Liver (tissue), 9 donors: ENCODE data around the gene TBC1D14. TPM values are rescaled to one million over a fixed set of nuclear protein-coding genes. Genes with fewer than 3 reads are reported as not detected.
A peak's percentile ranks its signal among the peaks of the same experiment; 100 is the strongest.
"Not testable (repeated sequence)": the region's sequence is repeated elsewhere in the genome, so short reads cannot be mapped to it uniquely, and the experiment has no call there.

Experiments
- DNase-seq: peaks from one replicate; pipeline ENCODE4 v3.0.0-alpha.2; 2017; ENCODE audit warnings: low spot score
- H3K27ac ChIP-seq, 2 donors: one replicate each; pipeline ENCODE4 v1.7.0; 2013; ENCODE audit warnings: inconsistent platforms in 2 of 2, low read length in 2 of 2, control low read depth in 1 of 2, low read depth in 1 of 2, mild to moderate bottlenecking in 1 of 2
- H3K27me3 ChIP-seq, 4 donors: one replicate each; pipeline versions ENCODE4 v1.6.1 to v1.7.0; 2013; ENCODE audit warnings: low read length in 3 of 4, inconsistent platforms in 1 of 4, mild to moderate bottlenecking in 1 of 4, moderate library complexity in 1 of 4; ENCODE audit not compliant: control insufficient read depth in 4 of 4, insufficient read depth in 4 of 4
- H3K36me3 ChIP-seq, 4 donors: one replicate each; pipeline versions ENCODE4 v1.6.1 to v1.7.0; 2013; ENCODE audit warnings: low read length in 3 of 4, mild to moderate bottlenecking in 3 of 4, low read depth in 1 of 4, moderate library complexity in 1 of 4; ENCODE audit not compliant: control insufficient read depth in 4 of 4, insufficient read depth in 3 of 4
- H3K4me1 ChIP-seq, 4 donors: one replicate each; pipeline versions ENCODE4 v1.6.1 to v1.7.0; 2013; ENCODE audit warnings: low read length in 3 of 4, mild to moderate bottlenecking in 3 of 4, moderate library complexity in 1 of 4; ENCODE audit not compliant: control insufficient read depth in 4 of 4, insufficient read depth in 4 of 4
- H3K4me3 ChIP-seq, 3 donors: one replicate each; pipeline versions ENCODE4 v1.6.1 to v1.7.0; 2013; ENCODE audit warnings: low read length in 3 of 3, control low read depth in 1 of 3, low read depth in 1 of 3, mild to moderate bottlenecking in 1 of 3
- H3K9ac ChIP-seq, 2 donors: one replicate each; pipeline ENCODE4 v1.7.0; 2013; ENCODE audit warnings: low read length in 2 of 2, mild to moderate bottlenecking in 2 of 2, moderate library complexity in 2 of 2, control low read depth in 1 of 2, low read depth in 1 of 2
- H3K9me3 ChIP-seq, 4 donors: one replicate each; pipeline versions ENCODE4 v1.6.1 to v1.7.0; 2013; ENCODE audit warnings: low read length in 3 of 4; ENCODE audit not compliant: control insufficient read depth in 4 of 4
- EGR1 ChIP-seq, 2 donors: IDR thresholded peaks; 2 replicates each; pipeline ENCODE4 v1.6.1; 2016 to 2018; ENCODE audit warnings: antibody characterized with exemption in 2 of 2, low read depth in 2 of 2
- FOXA1 ChIP-seq: IDR thresholded peaks from 2 replicates; pipeline ENCODE4 v1.6.1; 2016; ENCODE audit warnings: antibody characterized with exemption
- FOXA2 ChIP-seq: IDR thresholded peaks from 2 replicates; pipeline ENCODE4 v1.6.1; 2016; ENCODE audit warnings: antibody characterized with exemption
- GABPA ChIP-seq, 2 donors: IDR thresholded peaks in 1 of 2; conservative IDR thresholded peaks in 1 of 2; 2 replicates each; pipeline ENCODE4 v1.6.1; 2016; ENCODE audit warnings: antibody characterized with exemption in 2 of 2, mild to moderate bottlenecking in 1 of 2, moderate library complexity in 1 of 2
- HNF4A ChIP-seq, 2 donors: conservative IDR thresholded peaks; 2 replicates each; pipeline ENCODE4 v1.6.1; 2016; ENCODE audit warnings: antibody characterized with exemption in 2 of 2, mild to moderate bottlenecking in 2 of 2
- HNF4G ChIP-seq: IDR thresholded peaks from 2 replicates; pipeline ENCODE4 v1.6.1; 2016; ENCODE audit warnings: antibody characterized with exemption
- JUND ChIP-seq, 2 donors: IDR thresholded peaks; 2 replicates each; pipeline ENCODE4 v1.6.1; 2016; ENCODE audit warnings: antibody characterized with exemption in 2 of 2
- NR2F2 ChIP-seq: IDR thresholded peaks from 2 replicates; pipeline ENCODE4 v1.6.1; 2016; ENCODE audit warnings: antibody characterized with exemption
- RAD21 ChIP-seq, 2 donors: IDR thresholded peaks; 2 replicates each; pipeline ENCODE4 v1.6.1; 2016; ENCODE audit warnings: antibody characterized with exemption in 2 of 2, mild to moderate bottlenecking in 2 of 2
- RXRA ChIP-seq, 2 donors: IDR thresholded peaks; 2 replicates each; pipeline ENCODE4 v1.6.1; 2017 to 2018; ENCODE audit warnings: antibody characterized with exemption in 2 of 2, mild to moderate bottlenecking in 1 of 2
- SP1 ChIP-seq: IDR thresholded peaks from 2 replicates; pipeline ENCODE4 v1.6.1; 2018; ENCODE audit warnings: antibody characterized with exemption, mild to moderate bottlenecking
- TAF1 ChIP-seq: conservative IDR thresholded peaks from 2 replicates; pipeline ENCODE4 v1.6.1; 2016; ENCODE audit warnings: antibody characterized with exemption, mild to moderate bottlenecking
- YY1 ChIP-seq: IDR thresholded peaks from 2 replicates; pipeline ENCODE4 v1.6.1; 2016; ENCODE audit warnings: antibody characterized with exemption, mild to moderate bottlenecking
- WGBS: extraction: QIAGEN DNeasy Blood & Tissue Kit; methylation state at CpG from one replicate; pipeline ENCODE4 v1.1.7; 2013; 5-methylcytosine and 5-hydroxymethylcytosine counted together
- polyA plus RNA-seq, 2 donors: library from polyadenylated mRNA; stranded (reverse) in 1 of 2; unstranded in 1 of 2; fragments of 200-250 nt in 1 of 2; fragments of >200 nt in 1 of 2; fragmentation: Nextera tagmentation in 1 of 2; extraction: Ambion mirVana in 1 of 2; gene quantifications; one replicate each; pipeline versions ENCODE4 v1.2.1 to v1.2.3, GENCODE V29; 2013 to 2015
- total RNA-seq, 2 donors: library from RNA; depleted of rRNA; stranded (reverse); fragments of >200 nt; gene quantifications; one replicate each; pipeline ENCODE4 v1.2.3, GENCODE V29; 2014
- TF ChIP-seq, protein P1 (sequence below): IDR thresholded peaks from 2 replicates; pipeline ENCODE4 v1.6.1; 2016; ENCODE audit warnings: antibody characterized with exemption
- TF ChIP-seq, protein P2 (sequence below): IDR thresholded peaks from 2 replicates; pipeline ENCODE4 v1.6.1; 2016; ENCODE audit warnings: antibody characterized with exemption
- TF ChIP-seq, protein P3 (sequence below): fragments of 150-350 bp; IDR thresholded peaks from 2 replicates; pipeline ENCODE4 v1.5.1; 2017; ENCODE audit warnings: improper control_type of control experiment, low read depth, low read length; ENCODE audit not compliant: missing input control
- TF ChIP-seq, protein P4 (sequence below): IDR thresholded peaks from 2 replicates; pipeline ENCODE4 v1.6.1; 2016; ENCODE audit warnings: antibody characterized with exemption
- TF ChIP-seq, protein P5 (sequence below): IDR thresholded peaks from 2 replicates; pipeline ENCODE4 v1.6.1; 2016; ENCODE audit warnings: antibody characterized with exemption, mild to moderate bottlenecking
- donor health status: healthy.
- donor health status: healthy.
- donor health status: healthy.
- donor health status: healthy.
- donor health status: healthy.

Gene TBC1D14
- total and polyA plus RNA-seq, 4 donors, result 10.0 to 45.2 (median 22.7) TPM

DNA sequence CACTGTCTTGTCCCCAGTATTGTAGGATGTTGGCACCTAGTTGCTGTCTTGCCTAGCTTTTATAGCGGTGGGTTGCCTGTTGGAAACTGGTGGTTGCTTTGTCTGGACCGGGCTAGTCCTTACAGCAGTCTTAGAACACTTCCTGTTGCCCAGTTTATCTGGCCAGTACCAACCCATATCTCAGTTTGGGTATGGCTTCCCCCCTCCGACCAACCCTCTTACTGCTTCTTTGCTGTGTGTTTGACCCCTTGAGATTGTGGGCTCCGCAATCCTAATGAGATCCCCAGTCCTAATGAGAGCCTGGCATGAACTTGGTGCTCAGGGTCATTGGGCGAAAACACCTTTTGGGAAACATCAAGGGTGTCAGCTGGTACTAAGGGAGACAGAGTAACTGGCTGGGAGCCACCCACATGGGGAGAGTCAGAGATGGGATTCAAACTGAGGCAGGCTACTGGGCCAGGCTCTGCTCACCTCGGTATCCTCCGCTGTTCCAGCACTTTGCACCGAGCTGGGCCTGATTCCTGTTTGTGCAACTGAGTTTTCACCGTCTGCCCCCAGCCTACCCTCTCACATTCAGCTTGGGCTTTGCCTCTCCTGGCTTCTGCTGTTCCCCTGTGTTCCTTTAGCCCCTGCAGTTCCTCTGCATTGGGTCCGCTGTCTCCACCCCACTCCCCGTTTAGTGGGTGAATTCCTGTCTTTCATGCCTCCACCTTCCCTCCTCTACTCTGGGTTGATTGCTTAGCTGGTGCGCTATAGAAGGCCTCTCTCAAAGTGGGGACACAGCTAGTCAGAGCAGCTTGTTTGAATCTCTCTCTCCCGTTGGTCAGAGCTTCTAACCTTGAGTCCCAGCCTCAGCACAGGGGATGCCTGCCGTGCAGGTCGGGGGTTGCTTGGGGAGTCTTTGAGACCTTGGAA, 1.6 kb downstream of the TBC1D14 start:
- DNase-seq, result no peak
- WGBS, result 56% methylated on average over 15 of the region's 15 CpGs
- H3K27me3 ChIP-seq, result no peaks in the 10 kb centered on the region
- H3K27ac ChIP-seq, result peak overlapping the region; percentile 95 to 97
- H3K9me3 ChIP-seq, result no peaks in the 10 kb centered on the region
- peak overlapping the region; percentile 77 to 88 (median 85) for H3K4me3 ChIP-seq
- peak overlapping the region; percentile 71 to 75 for H3K9ac ChIP-seq
- peaks cover 4 to 58% (median 38%) of the 10 kb centered on the region in 4 donors for H3K4me1 ChIP-seq
- TF ChIP-seq HNF4G, result no peak
- TF ChIP-seq HNF4A (conservative IDR thresholded peaks at IDR 0.05), result peak in 1 of 2 donors; percentile 24
- peak; percentile 8 for TF ChIP-seq YY1
- no peaks in the 10 kb centered on the region for H3K36me3 ChIP-seq

DNA sequence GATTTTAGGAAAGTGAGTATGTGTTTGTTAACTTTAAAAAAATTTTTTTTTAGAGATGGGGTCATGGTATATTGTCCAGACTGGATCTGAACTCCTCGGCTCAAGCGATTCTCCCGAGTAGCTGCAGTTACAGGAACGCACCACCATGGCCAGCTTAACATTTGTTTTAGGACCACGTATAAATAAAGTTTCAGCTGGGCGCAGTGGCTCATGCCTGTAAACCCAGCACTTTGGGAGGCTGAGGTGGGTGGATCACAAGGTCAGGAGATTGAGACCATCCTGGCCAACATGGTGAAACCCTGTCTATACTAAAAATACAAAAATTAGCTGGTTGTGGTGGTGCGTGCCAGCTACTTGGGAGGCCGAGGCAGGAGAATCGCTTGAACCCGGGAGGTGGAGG, 2.3 kb downstream of the TBC1D14 start:
- not testable (repeated sequence) for H3K4me3 ChIP-seq, H3K9me3 ChIP-seq, H3K9ac ChIP-seq, H3K27me3 ChIP-seq, DNase-seq, H3K36me3 ChIP-seq
- H3K27ac ChIP-seq, result peak overlapping the region in 1 of 2 donors; percentile 95
- peaks cover 6 to 62% (median 42%) of the 10 kb centered on the region in 4 donors for H3K4me1 ChIP-seq
- 81% methylated on average over 10 of the region's 10 CpGs for WGBS

DNA sequence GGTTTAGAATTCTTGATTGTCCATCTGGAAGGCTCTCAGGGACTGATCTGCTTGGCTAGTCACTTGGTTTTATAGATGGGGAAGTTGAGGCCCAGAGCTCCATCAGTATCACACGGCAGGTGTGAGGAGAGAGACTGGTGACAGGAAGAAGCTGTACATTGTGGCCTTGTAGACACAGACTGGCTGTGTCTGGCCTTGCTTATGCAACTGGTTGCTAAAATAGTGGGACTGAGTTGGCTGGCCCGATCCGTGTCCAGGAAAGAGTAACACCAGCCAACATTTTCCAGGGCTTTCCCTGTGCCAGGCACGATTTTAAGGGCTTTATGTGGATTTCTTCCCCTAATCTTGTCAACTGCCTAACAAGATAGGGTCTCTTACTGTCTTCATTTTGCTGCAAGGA, 2.8 kb downstream of the TBC1D14 start:
- no peaks in the 10 kb centered on the region for H3K9me3 ChIP-seq
- peaks cover 9 to 66% (median 46%) of the 10 kb centered on the region in 4 donors for H3K4me1 ChIP-seq
- H3K27me3 ChIP-seq, result no peaks in the 10 kb centered on the region
- peak overlapping the region in 1 of 2 donors; percentile 48 for H3K9ac ChIP-seq
- DNase-seq, result no peak
- no peak overlapping the region for H3K4me3 ChIP-seq
- peak overlapping the region; percentile 14 to 51 for H3K27ac ChIP-seq
- H3K36me3 ChIP-seq, result no peaks in the 10 kb centered on the region
- TF ChIP-seq, protein P1, sequence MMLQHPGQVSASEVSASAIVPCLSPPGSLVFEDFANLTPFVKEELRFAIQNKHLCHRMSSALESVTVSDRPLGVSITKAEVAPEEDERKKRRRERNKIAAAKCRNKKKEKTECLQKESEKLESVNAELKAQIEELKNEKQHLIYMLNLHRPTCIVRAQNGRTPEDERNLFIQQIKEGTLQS, result no peak
- TF ChIP-seq JUND (IDR thresholded peaks at IDR 0.05) (no peak), YY1 (no peak), SP1 (no peak), FOXA1 (no peak), EGR1 (IDR thresholded peaks at IDR 0.05; ENCODE audit: low read depth in 2 of 2) (no peak), FOXA2 (peak; percentile 11), HNF4G (no peak), GABPA (IDR thresholded peaks at IDR 0.05 in 1 of 2, conservative IDR thresholded peaks at IDR 0.05 in 1 of 2) (no peak), RAD21 (IDR thresholded peaks at IDR 0.05) (peak in 1 of 2 donors; percentile 36), HNF4A (conservative IDR thresholded peaks at IDR 0.05) (peak; percentile 21 to 47), NR2F2 (no peak), RXRA (IDR thresholded peaks at IDR 0.05) (peak in 1 of 2 donors; percentile 51), TAF1 (no peak)
- TF ChIP-seq, protein P2, sequence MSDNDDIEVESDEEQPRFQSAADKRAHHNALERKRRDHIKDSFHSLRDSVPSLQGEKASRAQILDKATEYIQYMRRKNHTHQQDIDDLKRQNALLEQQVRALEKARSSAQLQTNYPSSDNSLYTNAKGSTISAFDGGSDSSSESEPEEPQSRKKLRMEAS, result no peak
- TF ChIP-seq, protein P3, sequence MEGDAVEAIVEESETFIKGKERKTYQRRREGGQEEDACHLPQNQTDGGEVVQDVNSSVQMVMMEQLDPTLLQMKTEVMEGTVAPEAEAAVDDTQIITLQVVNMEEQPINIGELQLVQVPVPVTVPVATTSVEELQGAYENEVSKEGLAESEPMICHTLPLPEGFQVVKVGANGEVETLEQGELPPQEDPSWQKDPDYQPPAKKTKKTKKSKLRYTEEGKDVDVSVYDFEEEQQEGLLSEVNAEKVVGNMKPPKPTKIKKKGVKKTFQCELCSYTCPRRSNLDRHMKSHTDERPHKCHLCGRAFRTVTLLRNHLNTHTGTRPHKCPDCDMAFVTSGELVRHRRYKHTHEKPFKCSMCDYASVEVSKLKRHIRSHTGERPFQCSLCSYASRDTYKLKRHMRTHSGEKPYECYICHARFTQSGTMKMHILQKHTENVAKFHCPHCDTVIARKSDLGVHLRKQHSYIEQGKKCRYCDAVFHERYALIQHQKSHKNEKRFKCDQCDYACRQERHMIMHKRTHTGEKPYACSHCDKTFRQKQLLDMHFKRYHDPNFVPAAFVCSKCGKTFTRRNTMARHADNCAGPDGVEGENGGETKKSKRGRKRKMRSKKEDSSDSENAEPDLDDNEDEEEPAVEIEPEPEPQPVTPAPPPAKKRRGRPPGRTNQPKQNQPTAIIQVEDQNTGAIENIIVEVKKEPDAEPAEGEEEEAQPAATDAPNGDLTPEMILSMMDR, result no peak
- TF ChIP-seq, protein P4, sequence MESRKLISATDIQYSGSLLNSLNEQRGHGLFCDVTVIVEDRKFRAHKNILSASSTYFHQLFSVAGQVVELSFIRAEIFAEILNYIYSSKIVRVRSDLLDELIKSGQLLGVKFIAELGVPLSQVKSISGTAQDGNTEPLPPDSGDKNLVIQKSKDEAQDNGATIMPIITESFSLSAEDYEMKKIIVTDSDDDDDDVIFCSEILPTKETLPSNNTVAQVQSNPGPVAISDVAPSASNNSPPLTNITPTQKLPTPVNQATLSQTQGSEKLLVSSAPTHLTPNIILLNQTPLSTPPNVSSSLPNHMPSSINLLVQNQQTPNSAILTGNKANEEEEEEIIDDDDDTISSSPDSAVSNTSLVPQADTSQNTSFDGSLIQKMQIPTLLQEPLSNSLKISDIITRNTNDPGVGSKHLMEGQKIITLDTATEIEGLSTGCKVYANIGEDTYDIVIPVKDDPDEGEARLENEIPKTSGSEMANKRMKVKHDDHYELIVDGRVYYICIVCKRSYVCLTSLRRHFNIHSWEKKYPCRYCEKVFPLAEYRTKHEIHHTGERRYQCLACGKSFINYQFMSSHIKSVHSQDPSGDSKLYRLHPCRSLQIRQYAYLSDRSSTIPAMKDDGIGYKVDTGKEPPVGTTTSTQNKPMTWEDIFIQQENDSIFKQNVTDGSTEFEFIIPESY, result no peak
- TF ChIP-seq, protein P5, sequence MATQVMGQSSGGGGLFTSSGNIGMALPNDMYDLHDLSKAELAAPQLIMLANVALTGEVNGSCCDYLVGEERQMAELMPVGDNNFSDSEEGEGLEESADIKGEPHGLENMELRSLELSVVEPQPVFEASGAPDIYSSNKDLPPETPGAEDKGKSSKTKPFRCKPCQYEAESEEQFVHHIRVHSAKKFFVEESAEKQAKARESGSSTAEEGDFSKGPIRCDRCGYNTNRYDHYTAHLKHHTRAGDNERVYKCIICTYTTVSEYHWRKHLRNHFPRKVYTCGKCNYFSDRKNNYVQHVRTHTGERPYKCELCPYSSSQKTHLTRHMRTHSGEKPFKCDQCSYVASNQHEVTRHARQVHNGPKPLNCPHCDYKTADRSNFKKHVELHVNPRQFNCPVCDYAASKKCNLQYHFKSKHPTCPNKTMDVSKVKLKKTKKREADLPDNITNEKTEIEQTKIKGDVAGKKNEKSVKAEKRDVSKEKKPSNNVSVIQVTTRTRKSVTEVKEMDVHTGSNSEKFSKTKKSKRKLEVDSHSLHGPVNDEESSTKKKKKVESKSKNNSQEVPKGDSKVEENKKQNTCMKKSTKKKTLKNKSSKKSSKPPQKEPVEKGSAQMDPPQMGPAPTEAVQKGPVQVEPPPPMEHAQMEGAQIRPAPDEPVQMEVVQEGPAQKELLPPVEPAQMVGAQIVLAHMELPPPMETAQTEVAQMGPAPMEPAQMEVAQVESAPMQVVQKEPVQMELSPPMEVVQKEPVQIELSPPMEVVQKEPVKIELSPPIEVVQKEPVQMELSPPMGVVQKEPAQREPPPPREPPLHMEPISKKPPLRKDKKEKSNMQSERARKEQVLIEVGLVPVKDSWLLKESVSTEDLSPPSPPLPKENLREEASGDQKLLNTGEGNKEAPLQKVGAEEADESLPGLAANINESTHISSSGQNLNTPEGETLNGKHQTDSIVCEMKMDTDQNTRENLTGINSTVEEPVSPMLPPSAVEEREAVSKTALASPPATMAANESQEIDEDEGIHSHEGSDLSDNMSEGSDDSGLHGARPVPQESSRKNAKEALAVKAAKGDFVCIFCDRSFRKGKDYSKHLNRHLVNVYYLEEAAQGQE, result peak; percentile 11
- WGBS, result 32% methylated on average over 4 of the region's 4 CpGs
